Kidney tubule cell (primary cell): ENCODE measurements around the gene PON1.

ENCODE experiments used
- DNase-seq: peaks from one replicate; pipeline ENCODE4 v3.0.0-alpha.2; 2018; ENCODE audit warnings: low spot score

PON1 gene

DNA sequence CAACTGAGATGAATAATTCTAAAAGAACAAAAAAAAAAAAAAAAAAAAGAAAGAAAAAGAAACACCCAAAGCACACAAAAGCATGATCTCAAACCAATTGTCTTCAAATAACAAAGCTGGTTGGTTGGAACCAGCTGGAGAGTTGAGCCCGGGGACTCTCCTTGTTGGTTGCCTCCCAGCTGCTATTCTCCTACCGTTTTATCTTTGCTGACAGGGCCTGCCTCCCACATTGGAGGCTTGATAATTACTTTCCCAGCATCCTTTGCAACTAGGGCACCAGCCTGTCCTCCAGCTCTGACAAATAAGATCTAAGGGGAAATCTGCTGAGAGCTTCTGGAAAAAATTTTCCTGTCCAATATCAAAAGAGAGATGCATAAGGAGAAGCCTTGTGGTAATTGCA, 6.8 kb downstream of the PON1 start:
- DNase-seq: no peak

DNA sequence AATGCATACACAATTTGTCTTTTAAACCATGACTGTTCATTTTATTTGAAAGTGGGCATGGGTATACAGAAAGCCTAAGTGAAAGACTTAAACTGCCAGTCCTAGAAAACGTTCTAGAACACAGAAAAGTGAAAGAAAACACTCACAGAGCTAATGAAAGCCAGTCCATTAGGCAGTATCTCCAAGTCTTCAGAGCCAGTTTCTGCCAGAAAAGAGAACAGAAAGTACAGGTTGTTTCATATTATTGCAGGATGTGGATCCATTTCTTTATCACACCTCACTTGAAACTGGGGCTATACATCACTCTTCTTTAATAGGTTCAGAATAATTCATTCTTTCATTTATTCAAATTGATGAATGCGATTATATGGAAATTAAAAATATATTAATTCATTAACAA, 7.7 kb downstream of the PON1 start:
- DNase-seq: no peak

- DNase-seq: no peak
Measured at GRCh38 chr7:95312561-95312960, 11.8 kb downstream of the PON1 start.

DNA sequence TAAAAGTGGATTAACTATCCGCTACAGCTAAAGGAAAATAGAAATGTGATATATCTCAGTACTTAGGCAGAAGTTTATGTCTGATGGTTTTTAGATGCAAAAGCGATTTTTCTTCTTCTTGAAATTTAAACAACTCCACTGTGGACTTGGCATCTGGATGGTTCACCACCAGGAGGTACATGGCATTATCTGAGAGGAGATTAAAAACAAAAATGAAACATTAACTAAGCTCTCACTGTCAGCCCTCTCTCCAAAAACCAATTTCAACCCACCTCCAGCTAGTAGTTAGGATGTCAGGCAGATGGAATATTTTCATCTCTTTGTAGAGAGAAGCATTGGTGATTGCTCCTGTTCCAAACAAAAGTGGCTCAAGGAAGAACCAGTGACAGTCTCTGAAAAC, 12.9 kb downstream of the PON1 start:
- DNase-seq: no peak

DNA sequence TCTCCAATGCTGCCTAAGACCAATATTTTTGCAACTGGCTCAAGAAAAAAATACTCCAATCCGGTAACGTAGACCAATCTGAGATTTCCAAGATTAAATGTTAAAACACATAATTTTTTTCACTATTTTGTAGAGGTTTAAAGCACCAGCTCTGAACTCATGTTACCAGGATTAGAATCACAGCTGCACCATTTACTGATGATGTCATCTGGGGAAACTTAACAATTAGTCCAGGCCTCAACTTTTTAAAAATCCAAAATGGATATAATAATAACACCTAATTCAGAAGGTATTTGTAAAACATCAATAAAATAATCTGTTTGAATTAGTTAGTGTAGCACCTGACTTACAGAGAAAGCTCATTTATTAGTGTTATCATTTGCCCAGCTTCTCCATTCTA, 14.4 kb downstream of the PON1 start:
- no peak for DNase-seq

DNA sequence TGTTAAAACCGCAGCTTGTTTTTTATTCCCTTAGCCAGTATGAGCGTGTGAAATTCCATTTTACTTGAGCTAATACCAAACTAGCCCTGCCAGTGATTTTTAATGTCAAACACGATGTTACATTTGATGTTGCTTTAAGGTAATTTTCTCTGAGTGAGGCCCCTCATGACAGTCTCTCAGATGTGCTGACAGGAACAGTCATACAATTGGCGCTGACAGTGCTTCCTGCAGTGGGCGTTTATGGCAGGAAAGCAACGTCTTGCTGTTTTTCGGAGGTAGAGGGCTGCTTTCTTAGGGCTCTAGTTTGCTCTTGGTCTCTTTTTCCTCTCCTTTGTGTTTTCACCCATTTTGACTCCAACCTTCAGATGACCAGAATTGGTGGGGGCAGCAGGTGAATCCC, 19.3 kb downstream of the PON1 start:
- DNase-seq: no peak

- DNase-seq: peak; percentile 47
Measured at GRCh38 chr7:95303013-95303905, 21.1 kb downstream of the PON1 start.

- DNase-seq: peak; percentile 79
Measured at GRCh38 chr7:95298091-95298490, 26.2 kb downstream of the PON1 start.

DNA sequence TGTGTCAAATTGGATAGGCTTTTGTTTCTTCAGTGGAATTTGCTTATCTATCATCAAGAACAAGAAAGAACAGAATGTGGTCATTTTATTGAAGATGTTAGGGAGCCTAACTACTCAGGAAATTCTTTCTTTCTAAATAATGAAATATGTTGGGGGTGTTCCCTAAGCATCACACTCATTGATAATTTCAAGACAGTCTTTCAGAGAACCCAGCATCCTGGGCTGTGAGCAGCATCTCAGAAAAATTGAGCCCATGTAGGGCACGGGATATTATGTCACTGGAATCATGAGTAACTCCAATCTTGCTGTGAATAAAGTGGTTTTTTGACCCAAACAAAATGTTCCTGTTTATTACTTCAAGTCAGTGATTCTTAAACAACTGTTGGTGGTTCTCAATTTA, 27.3 kb downstream of the PON1 start:
- no peak for DNase-seq

DNA sequence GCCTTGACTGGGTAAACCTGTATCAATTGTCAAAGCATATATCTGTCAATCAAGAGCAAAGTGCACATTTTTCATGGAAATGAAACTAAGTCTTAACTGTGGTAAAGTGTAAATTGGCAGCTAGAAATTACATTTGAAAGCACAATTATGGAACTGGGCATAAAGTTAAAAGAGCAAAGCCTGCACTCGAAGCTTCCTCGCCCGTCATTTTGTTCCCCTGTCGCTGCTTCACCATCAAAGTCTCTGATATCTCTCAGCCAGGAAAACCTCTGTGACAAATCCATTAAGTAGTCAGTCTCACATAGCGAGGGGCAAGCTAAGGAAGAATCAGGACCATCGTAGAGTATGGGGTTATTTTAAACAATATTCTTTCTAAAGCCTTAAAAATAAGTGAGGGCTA, 27.9 kb downstream of the PON1 start:
- DNase-seq: no peak

GRCh38 chr7:95295397-95295796, 28.9 kb downstream of the PON1 start:
- no peak for DNase-seq

DNA sequence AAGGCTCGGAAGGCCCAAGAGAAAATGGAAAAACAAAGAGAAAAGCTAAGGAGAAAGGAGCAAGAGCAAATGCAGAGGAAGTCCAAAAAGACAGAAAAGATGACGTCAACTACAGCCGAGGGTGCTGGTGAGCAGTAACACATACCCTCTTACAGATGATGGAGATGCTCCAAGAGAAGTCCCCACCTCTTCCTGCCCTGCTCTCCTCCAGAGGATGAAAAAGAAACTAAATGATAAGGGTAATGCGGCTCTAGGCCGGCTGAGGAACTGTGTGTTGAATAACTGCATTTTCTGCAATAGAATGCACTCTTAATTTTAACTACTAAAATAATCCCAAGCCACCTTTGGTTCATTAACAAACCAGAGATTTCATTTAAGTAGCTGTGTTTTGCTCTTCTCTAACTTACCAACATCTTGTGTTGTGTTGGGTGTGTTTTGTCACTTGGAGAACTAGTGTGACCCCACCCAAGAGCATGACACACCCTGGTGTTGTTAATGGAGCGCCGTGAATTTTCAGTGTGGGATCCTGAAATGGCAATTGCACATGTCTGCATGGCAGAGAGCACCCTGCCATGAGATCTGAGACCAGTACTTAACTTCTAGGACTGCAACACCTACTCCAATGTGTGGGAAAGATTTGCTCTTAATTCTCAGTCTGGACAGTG, 34.0 kb downstream of the PON1 start:
- DNase-seq: no peak

DNA sequence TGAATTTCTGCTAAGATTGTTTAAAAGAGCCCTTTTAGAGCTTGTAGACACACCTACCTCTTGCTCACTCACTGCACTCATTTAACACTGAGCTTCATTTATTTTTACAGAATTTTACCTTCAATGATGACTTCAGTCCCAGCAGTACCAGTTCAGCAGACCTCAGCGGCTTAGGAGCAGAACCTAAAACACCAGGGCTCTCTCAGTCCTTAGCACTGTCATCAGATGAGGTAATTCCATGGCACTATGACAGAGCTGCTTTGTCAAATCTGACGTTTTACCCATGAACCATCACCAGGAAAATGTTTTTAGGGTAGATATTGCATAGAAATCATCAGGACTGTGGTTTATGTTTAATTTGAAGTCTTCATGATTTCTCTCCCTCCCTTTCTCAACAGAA, 38.2 kb downstream of the PON1 start:
- no peak for DNase-seq

- no peak for DNase-seq
Measured at GRCh38 chr7:95279417-95279816, 44.9 kb downstream of the PON1 start.

GRCh38 chr7:95276114-95276513, 48.2 kb downstream of the PON1 start:
- peak; percentile 54 for DNase-seq

- no peak for DNase-seq
Measured at GRCh38 chr7:95269640-95270039, 54.7 kb downstream of the PON1 start.

DNA sequence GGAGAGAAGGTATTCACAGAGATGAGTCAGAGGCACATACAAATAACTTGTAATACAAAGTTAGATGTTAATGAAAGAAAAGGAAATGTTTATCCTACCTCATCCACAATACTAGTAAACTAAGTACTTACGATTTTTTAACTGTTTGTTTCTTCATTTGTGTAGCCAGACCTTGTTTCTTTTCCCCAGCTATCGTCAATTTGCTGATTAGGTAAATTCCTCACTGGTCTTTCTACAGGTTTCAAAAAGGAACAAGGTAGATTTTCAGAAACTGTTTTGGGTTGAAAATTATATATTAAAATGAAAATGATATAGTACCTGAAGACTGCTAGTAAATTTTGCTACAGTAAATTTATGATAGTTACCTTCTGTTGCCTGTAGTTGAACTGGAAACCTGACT, 56.6 kb downstream of the PON1 start:
- peak; percentile 6 for DNase-seq

DNA sequence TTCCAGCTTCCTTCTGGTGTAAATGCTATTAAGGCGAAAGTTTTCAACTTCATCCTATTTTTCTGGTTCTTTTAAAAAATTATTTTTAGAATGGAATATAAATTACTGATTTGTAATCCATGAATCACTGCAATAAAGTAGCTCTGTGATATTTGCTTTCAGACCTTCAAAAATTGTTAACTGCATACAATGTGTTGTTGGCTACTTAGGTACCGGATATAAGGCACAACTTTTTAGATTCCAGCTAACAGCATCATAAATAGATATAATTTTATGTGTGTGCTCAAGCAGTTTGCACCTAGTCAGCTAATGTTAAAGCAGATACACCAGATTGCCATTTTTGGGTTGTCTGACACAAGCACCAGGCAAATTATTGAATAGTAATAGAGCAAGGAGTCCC, 58.7 kb downstream of the PON1 start:
- DNase-seq: no peak

DNA sequence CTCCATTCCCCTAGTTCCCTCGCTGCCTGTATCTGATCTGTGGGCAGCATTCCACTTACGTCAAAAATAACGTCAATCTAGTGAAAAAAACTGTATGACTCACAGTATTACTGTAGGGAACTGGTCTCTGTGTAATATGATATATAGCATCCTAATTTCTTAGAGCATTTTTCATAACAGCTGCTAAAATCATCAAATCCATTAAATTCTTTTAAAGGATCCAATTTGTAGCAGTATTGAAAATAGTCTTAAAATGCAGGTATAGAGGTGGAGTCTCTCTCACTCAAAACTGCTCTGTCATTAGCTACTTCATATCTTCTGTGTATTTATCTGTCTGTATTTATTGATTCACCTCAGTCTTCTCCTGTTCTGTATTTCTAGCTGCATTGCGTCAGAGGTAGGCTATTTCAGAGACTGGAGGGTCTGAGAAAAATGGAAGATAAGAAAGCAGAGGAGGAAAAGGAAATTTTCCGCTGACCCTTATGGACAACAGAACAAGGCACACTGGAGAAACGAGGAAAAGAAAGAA, 59.9 kb downstream of the PON1 start:
- no peak for DNase-seq

GRCh38 chr7:95263785-95264362, 60.5 kb downstream of the PON1 start:
- no peak for DNase-seq

- no peak for DNase-seq
Measured at GRCh38 chr7:95262875-95263274, 61.5 kb downstream of the PON1 start.

- no peak for DNase-seq
Measured at GRCh38 chr7:95261895-95262415, 62.4 kb downstream of the PON1 start.

DNA sequence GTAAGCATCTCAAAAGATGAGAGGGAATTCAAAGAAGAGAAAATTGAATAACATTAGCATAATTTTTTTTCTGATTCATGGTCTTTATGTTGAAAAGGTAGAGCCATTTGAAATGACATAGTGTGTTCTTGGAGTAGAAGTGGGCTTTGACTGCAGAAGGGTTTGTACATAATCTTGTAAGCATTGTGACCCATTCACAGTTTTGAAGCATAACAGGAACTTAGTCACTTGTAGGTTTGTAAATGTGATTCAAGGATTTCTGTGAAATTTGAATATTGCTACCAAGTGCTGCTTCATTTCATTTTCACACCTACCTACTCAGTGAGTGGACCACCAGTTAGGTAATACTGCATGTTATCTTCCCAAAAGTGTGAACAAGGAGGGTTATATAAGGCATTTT, 68.6 kb downstream of the PON1 start:
- DNase-seq: no peak
